ENCODE data around the gene LYSMD4. TPM values are rescaled to one million over a fixed set of nuclear protein-coding genes. Genes with fewer than 3 reads are reported as not detected.
"Not testable (repeated sequence)": the region's sequence is repeated elsewhere in the genome, so short reads cannot be mapped to it uniquely, and the experiment has no call there.

LYSMD4 gene
- total and polyA plus RNA-seq, 4 donors, result 3.9 to 12.1 (median 7.2) TPM

DNA sequence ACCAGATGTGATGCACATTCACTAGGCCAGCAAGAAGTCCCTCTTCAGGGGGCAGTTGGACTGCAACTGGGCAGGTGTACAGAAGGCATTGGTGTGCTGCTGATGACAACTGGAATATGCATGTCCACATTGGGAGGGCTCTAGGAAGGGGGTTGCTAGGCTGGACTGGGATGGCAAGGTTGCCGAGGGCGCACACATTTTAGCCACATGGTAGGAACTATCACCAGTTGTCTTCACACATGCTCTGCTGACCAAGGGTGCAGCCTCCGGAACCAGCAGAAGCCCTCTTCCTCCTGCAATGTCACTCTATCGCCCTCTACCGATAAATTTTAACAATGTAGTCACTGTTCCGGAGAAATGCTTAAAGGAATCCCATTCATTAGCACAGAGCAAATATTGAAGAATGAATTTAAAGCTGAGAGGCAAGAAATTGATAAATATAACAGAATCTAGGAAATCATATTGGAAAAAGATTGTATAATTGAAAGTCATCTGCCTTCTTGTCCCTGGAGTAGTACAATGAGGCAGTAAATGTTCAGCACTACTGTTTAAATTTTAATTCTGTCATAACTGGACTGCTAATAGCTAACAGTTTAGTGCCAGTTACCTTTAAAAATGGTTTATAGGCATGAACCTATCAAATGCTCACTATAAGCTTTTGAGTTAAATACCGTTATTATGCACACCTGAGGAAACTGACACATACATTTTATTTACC, 22.6 kb upstream of the LYSMD4 start:
- 8% methylated on average over 7 of the region's 7 CpGs for WGBS
- TF ChIP-seq RAD21 (IDR thresholded peaks at IDR 0.05) (peak; percentile 92 to 94), JUND (IDR thresholded peaks at IDR 0.05) (no peak), CTCF (IDR thresholded peaks at IDR 0.05; ENCODE audit: low read depth, low read length, missing input control) (peak; percentile 77)
- H3K9ac ChIP-seq (ENCODE audit: low read depth in 1 of 2, low read length in 2 of 2), result no peak overlapping the region
- DNase-seq (ENCODE audit: low spot score), result no peak
- H3K36me3 ChIP-seq (ENCODE audit: control insufficient read depth in 4 of 4, insufficient read depth in 3 of 4, low read depth in 1 of 4, low read length in 3 of 4), result no peaks in the 10 kb centered on the region
- no peak overlapping the region for H3K27ac ChIP-seq (ENCODE audit: low read depth in 1 of 2, low read length in 2 of 2)
- no peaks in the 10 kb centered on the region for H3K27me3 ChIP-seq (ENCODE audit: control insufficient read depth in 4 of 4, insufficient read depth in 4 of 4, low read length in 3 of 4)
- H3K4me1 ChIP-seq (ENCODE audit: control insufficient read depth in 4 of 4, insufficient read depth in 4 of 4, low read length in 3 of 4), result no peaks in the 10 kb centered on the region
- H3K4me3 ChIP-seq (ENCODE audit: low read depth in 1 of 3, low read length in 3 of 3), result no peak overlapping the region
- H3K9me3 ChIP-seq (ENCODE audit: control insufficient read depth in 4 of 4, low read length in 3 of 4), result no peaks in the 10 kb centered on the region

DNA sequence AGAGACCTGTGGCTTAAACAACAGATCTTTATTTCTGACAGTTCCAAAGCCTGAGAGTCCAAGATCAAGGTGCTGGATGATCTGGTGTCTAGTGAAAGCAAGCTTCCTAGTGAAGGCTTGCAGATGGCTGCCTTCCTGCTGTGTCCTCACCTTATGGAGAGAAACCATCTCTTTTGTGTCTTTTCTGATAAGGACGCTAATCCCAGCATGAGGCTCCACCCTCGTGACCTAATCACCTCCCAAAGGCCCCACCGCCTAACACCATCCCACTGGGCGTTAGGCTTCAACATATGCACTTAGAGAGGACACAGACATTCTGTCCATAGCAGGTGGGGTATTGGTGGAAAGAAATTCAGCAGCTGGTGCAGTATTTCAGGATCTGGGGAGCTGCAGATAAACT, 19.8 kb upstream of the LYSMD4 start:
- TF ChIP-seq EGR1 (IDR thresholded peaks at IDR 0.05; ENCODE audit: low read depth in 2 of 2) (no peak), HNF4A (conservative IDR thresholded peaks at IDR 0.05) (no peak), NR2F2 (IDR thresholded peaks at IDR 0.05) (no peak), GABPA (IDR thresholded peaks at IDR 0.05 in 1 of 2, conservative IDR thresholded peaks at IDR 0.05 in 1 of 2) (no peak), JUND (IDR thresholded peaks at IDR 0.05) (no peak)
- TF ChIP-seq, protein P1, sequence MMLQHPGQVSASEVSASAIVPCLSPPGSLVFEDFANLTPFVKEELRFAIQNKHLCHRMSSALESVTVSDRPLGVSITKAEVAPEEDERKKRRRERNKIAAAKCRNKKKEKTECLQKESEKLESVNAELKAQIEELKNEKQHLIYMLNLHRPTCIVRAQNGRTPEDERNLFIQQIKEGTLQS (IDR thresholded peaks at IDR 0.05), result no peak
- H3K9me3 ChIP-seq (ENCODE audit: control insufficient read depth in 4 of 4, low read length in 3 of 4), result no peaks in the 10 kb centered on the region
- no peak for DNase-seq (ENCODE audit: low spot score)
- H3K27me3 ChIP-seq (ENCODE audit: control insufficient read depth in 4 of 4, insufficient read depth in 4 of 4, low read length in 3 of 4), result no peaks in the 10 kb centered on the region
- WGBS, result 96% methylated on average over 4 of the region's 4 CpGs
- H3K4me1 ChIP-seq (ENCODE audit: control insufficient read depth in 4 of 4, insufficient read depth in 4 of 4, low read length in 3 of 4), result peaks cover 0 to 9% (median 4%) of the 10 kb centered on the region in 4 donors
- no peaks in the 10 kb centered on the region for H3K36me3 ChIP-seq (ENCODE audit: control insufficient read depth in 4 of 4, insufficient read depth in 3 of 4, low read depth in 1 of 4, low read length in 3 of 4)
- H3K9ac ChIP-seq (ENCODE audit: low read depth in 1 of 2, low read length in 2 of 2), result no peak overlapping the region
- H3K27ac ChIP-seq (ENCODE audit: low read depth in 1 of 2, low read length in 2 of 2), result no peak overlapping the region
- H3K4me3 ChIP-seq (ENCODE audit: low read depth in 1 of 3, low read length in 3 of 3), result no peak overlapping the region

GRCh38 chr15:99752556-99752955, 19.3 kb upstream of the LYSMD4 start:
- no peak for DNase-seq (ENCODE audit: low spot score)
- H3K9ac ChIP-seq (ENCODE audit: low read depth in 1 of 2, low read length in 2 of 2), result no peak overlapping the region
- H3K27ac ChIP-seq (ENCODE audit: low read depth in 1 of 2, low read length in 2 of 2), result no peak overlapping the region
- H3K27me3 ChIP-seq (ENCODE audit: control insufficient read depth in 4 of 4, insufficient read depth in 4 of 4, low read length in 3 of 4), result no peaks in the 10 kb centered on the region
- H3K36me3 ChIP-seq (ENCODE audit: control insufficient read depth in 4 of 4, insufficient read depth in 3 of 4, low read depth in 1 of 4, low read length in 3 of 4), result no peaks in the 10 kb centered on the region
- H3K4me1 ChIP-seq (ENCODE audit: control insufficient read depth in 4 of 4, insufficient read depth in 4 of 4, low read length in 3 of 4), result peaks cover 0 to 9% (median 4%) of the 10 kb centered on the region in 4 donors
- no peak for TF ChIP-seq HNF4G (IDR thresholded peaks at IDR 0.05)
- TF ChIP-seq CTCF (IDR thresholded peaks at IDR 0.05; ENCODE audit: low read depth, low read length, missing input control), result no peak
- TF ChIP-seq TAF1 (conservative IDR thresholded peaks at IDR 0.05), result no peak
- TF ChIP-seq GABPA (IDR thresholded peaks at IDR 0.05 in 1 of 2, conservative IDR thresholded peaks at IDR 0.05 in 1 of 2), result no peak
- no peak for TF ChIP-seq ZBTB33 (IDR thresholded peaks at IDR 0.05)
- no peak for TF ChIP-seq FOXA1 (IDR thresholded peaks at IDR 0.05)
- TF ChIP-seq YY1 (IDR thresholded peaks at IDR 0.05), result no peak
- no peak for TF ChIP-seq RAD21 (IDR thresholded peaks at IDR 0.05)
- TF ChIP-seq NR2F2 (IDR thresholded peaks at IDR 0.05), result no peak
- no peaks in the 10 kb centered on the region for H3K9me3 ChIP-seq (ENCODE audit: control insufficient read depth in 4 of 4, low read length in 3 of 4)
- H3K4me3 ChIP-seq (ENCODE audit: low read depth in 1 of 3, low read length in 3 of 3), result no peak overlapping the region
- WGBS, result 86% methylated on average over 4 of the region's 4 CpGs

DNA sequence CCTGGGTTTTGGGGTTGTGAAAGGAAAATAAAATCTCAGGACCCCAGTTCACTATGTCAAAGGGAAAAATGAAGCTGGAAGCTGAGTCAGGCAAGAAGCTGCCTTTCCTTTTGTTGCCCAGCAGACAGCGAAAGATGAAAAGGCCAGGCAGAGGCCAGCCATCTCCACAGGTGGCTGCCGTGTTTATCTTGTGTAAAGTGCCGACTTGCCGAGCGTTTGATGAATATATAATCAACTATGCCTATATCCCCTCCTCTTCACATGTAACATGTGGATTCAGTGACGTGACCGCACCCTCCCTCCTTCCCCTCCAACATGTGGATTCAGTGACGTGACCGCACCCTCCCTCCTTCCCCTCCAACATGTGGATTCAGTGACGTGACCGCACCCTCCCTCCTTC, 17.1 kb upstream of the LYSMD4 start:
- H3K27me3 ChIP-seq (ENCODE audit: control insufficient read depth in 4 of 4, insufficient read depth in 4 of 4, low read length in 3 of 4); H3K4me3 ChIP-seq (ENCODE audit: low read depth in 1 of 3, low read length in 3 of 3); H3K9me3 ChIP-seq (ENCODE audit: control insufficient read depth in 4 of 4, low read length in 3 of 4); H3K9ac ChIP-seq (ENCODE audit: low read depth in 1 of 2, low read length in 2 of 2); DNase-seq (ENCODE audit: low spot score); H3K27ac ChIP-seq (ENCODE audit: low read depth in 1 of 2, low read length in 2 of 2); H3K4me1 ChIP-seq (ENCODE audit: control insufficient read depth in 4 of 4, insufficient read depth in 4 of 4, low read length in 3 of 4); H3K36me3 ChIP-seq (ENCODE audit: control insufficient read depth in 4 of 4, insufficient read depth in 3 of 4, low read depth in 1 of 4, low read length in 3 of 4): not testable (repeated sequence)
- WGBS, result 95% methylated on average over 11 of the region's 11 CpGs

All from liver (tissue), 9 donors.